Pancreas (tissue), 10 donors: Measurements from ENCODE around the gene SLC9A1. TPM values are rescaled to one million over a fixed set of nuclear protein-coding genes. Genes with fewer than 3 reads are reported as not detected.

ENCODE experiments used
- ATAC-seq, 4 donors: fragments of 200-7000 bp; cut with Tn5 transposase; one replicate each; pipeline versions ENCODE4 v1.8.0 to v1.9.1; 2020; ENCODE audit warnings: mild to moderate bottlenecking in 4 of 4, moderate library complexity in 4 of 4
- DNase-seq, 6 donors: peaks; one replicate each; pipeline ENCODE4 v3.0.0-alpha.2; 2020
- FAIRE-seq: peaks from 2 replicates; lab custom pipeline; 2012; peaks lifted over from hg19 to GRCh38; lab: Jason Lieb, UNC
- H3K27ac ChIP-seq, 4 donors: fragments of 200-600 bp; sonication (generic); 1 replicate in 3 of 4; 2 replicates in 1 of 4; pipeline versions ENCODE4 v1.5.0 to v1.8.0; 2020
- H3K27me3 ChIP-seq, 4 donors: fragments of 200-600 bp; one replicate each; pipeline ENCODE4 v1.8.0; 2021
- H3K36me3 ChIP-seq, 3 donors: fragments of 200-600 bp; sonication (generic) in 1 of 3; one replicate each; pipeline versions ENCODE4 v1.5.0 to v1.8.0; 2020 to 2021
- H3K4me1 ChIP-seq, 3 donors: fragments of 200-600 bp; one replicate each; pipeline ENCODE4 v1.8.0; 2021
- H3K4me3 ChIP-seq, 4 donors: fragments of 200-600 bp; sonication (generic) in 2 of 4; one replicate each; pipeline versions ENCODE4 v1.5.0 to v1.8.0; 2020 to 2021
- H3K9me3 ChIP-seq, 4 donors: fragments of 200-600 bp; one replicate each; pipeline ENCODE4 v1.8.0; 2021
- CTCF ChIP-seq, 4 donors: fragments of 200-600 bp; sonication (generic) in 3 of 4; IDR thresholded peaks; one replicate each; pipeline versions ENCODE4 v1.5.0 to v1.8.0; 2021; ENCODE audit warnings: antibody characterized with exemption in 4 of 4
- WGBS, 2 donors: extraction: QIAGEN DNeasy Blood & Tissue Kit; methylation state at CpG; one replicate each; pipeline ENCODE4 v1.1.7; 2013; 5-methylcytosine and 5-hydroxymethylcytosine counted together
- intact Hi-C, 3 donors: fragments of 100-400 bp; cut with DNase I; formaldehyde crosslinking; loops; one replicate each; pipeline versions ENCODE4 v1.11.1 to v1.14.2; 2022
- polyA plus RNA-seq, 2 donors: library from polyadenylated mRNA; stranded (reverse); fragments of 200-250 nt; gene quantifications; one replicate each; pipeline ENCODE4 v1.2.3, GENCODE V29; 2013
- total RNA-seq, 6 donors: library from RNA; stranded (reverse); fragmentation: NEBNext Ultra II Directional in 4 of 6; extraction: Animal tissue kit (Norgen Biotek cat#: 25700) in 4 of 6; gene quantifications; one replicate each; pipeline versions ENCODE4 v1.2.1 to v1.2.4, GENCODE V29; 2021 to 2023
- donor health status: healthy with polysubstance abuse.
- donor health status: DM: no; HTN: no; CAD: no; lungs with moderate emphysema.
- donor health status: DM: no; HTN: no; CAD: no.
- donor health status: control.
- donor health status: control.
- donor health status: Bipolar disorder and iron deficiency.
- donor health status: DM: yes; HTN: yes; CAD: no.
- donor health status: DM: no; HTN: no; CAD: no.
- donor health status: DM: no; HTN: no; CAD: no.
- donor health status: DM: yes; HTN: yes; CAD: no.

Gene SLC9A1
- total and polyA plus RNA-seq, 8 donors = 8.3 to 20.6 (median 11.1) TPM

- FAIRE-seq = no peak
- intact Hi-C loops = no loop called here
- H3K36me3 ChIP-seq = no peaks in the 10 kb centered on the region
- TF ChIP-seq CTCF (IDR thresholded peaks at IDR 0.05) = no peak
- no peak for ATAC-seq
- H3K4me3 ChIP-seq = no peak overlapping the region
- H3K27ac ChIP-seq = no peak overlapping the region
- WGBS, 2 donors = 95 to 99% methylated on average over 4 of the region's 4 CpGs
- H3K9me3 ChIP-seq = no peaks in the 10 kb centered on the region
- H3K4me1 ChIP-seq = no peaks in the 10 kb centered on the region
- no peak for DNase-seq
- H3K27me3 ChIP-seq = no peaks in the 10 kb centered on the region
These were observed 7.2 kb upstream of the SLC9A1 start for GRCh38 chr1:27162090-27162489.

GRCh38 chr1:27161594-27161993 is 6.7 kb upstream of the SLC9A1 start:
- no peak overlapping the region for H3K27ac ChIP-seq
- peak; percentile 26 for FAIRE-seq
- ATAC-seq = peak in 2 of 4 donors; percentile 58 to 79
- H3K27me3 ChIP-seq = no peaks in the 10 kb centered on the region
- intact Hi-C loops = no loop called here
- H3K9me3 ChIP-seq = no peaks in the 10 kb centered on the region
- TF ChIP-seq CTCF (IDR thresholded peaks at IDR 0.05) = no peak
- H3K4me3 ChIP-seq = no peak overlapping the region
- WGBS, 2 donors = 87 to 94% methylated on average over 5 of the region's 5 CpGs
- H3K36me3 ChIP-seq = no peaks in the 10 kb centered on the region
- no peaks in the 10 kb centered on the region for H3K4me1 ChIP-seq
- no peak for DNase-seq

GRCh38 chr1:27157194-27157593 is 2.3 kb upstream of the SLC9A1 start:
- Histone ChIP-seq H3K4me1 (peaks cover 7 to 28% (median 22%) of the 10 kb centered on the region in 3 donors), H3K27me3 (no peaks in the 10 kb centered on the region), H3K9me3 (no peaks in the 10 kb centered on the region), H3K36me3 (no peaks in the 10 kb centered on the region), H3K4me3 (no peak overlapping the region), H3K27ac (no peak overlapping the region)
- no peak for TF ChIP-seq CTCF (IDR thresholded peaks at IDR 0.05)
- FAIRE-seq (no peak), ATAC-seq (no peak), DNase-seq (no peak)
- WGBS, 2 donors = 87 to 96% methylated on average over 3 of the region's 3 CpGs
- intact Hi-C loops = no loop called here

- Histone ChIP-seq H3K4me1 (peaks cover 10 to 30% (median 28%) of the 10 kb centered on the region in 3 donors), H3K27me3 (no peaks in the 10 kb centered on the region), H3K27ac (peak overlapping the region; percentile 56 to 83 (median 76)), H3K36me3 (no peaks in the 10 kb centered on the region), H3K9me3 (no peaks in the 10 kb centered on the region), H3K4me3 (peak overlapping the region; percentile 42 to 81 (median 66))
- ATAC-seq (peak in 2 of 4 donors; percentile 1 to 7), DNase-seq (no peak), FAIRE-seq (no peak)
- intact Hi-C loops = no loop called here
- no peak for TF ChIP-seq CTCF (IDR thresholded peaks at IDR 0.05)
- WGBS, 2 donors = 3 to 6% methylated on average over 20 of the region's 20 CpGs
These were observed 395 bp downstream of the SLC9A1 start for GRCh38 chr1:27154469-27154990.

- TF ChIP-seq CTCF (IDR thresholded peaks at IDR 0.05) = no peak
- H3K9me3 ChIP-seq = no peaks in the 10 kb centered on the region
- peak overlapping the region in 3 of 4 donors; percentile 73 to 83 (median 80) for H3K27ac ChIP-seq
- DNase-seq (peak in 2 of 6 donors; percentile 29 to 62), FAIRE-seq (no peak), ATAC-seq (no peak)
- WGBS, 2 donors = 83 to 87% methylated on average over 21 of the region's 21 CpGs
- peak overlapping the region in 3 of 4 donors; percentile 12 to 81 (median 64) for H3K4me3 ChIP-seq
- no peaks in the 10 kb centered on the region for H3K27me3 ChIP-seq
- peaks cover 10 to 30% (median 28%) of the 10 kb centered on the region in 3 donors for H3K4me1 ChIP-seq
- intact Hi-C loops = no loop called here
- H3K36me3 ChIP-seq = no peaks in the 10 kb centered on the region
These were observed 982 bp downstream of the SLC9A1 start for GRCh38 chr1:27153927-27154358.
